ENCODE results near the gene PHF14.
"Not testable (repeated sequence)": the region's sequence is repeated elsewhere in the genome, so short reads cannot be mapped to it uniquely, and the experiment has no call there.

PHF14 gene

GRCh38 chr7:10973942-10974911, 555 bp downstream of the PHF14 start:
- Histone ChIP-seq H3K27ac (ENCODE audit: low read depth, low read length) (peak overlapping the region; percentile 85), H3K4me3 (ENCODE audit: low read depth in 1 of 5, low read length in 5 of 5) (peak overlapping the region; percentile 76 to 93 (median 88)), H3K4me1 (ENCODE audit: control insufficient read depth in 5 of 5, insufficient read depth in 5 of 5, low read length in 5 of 5) (peaks cover 0 to 18% (median 16%) of the 10 kb centered on the region in 5 donors), H3K9ac (ENCODE audit: low read length in 5 of 5) (peak overlapping the region in 4 of 5 donors; percentile 85 to 89 (median 88)), H3K9me3 (ENCODE audit: control insufficient read depth in 5 of 5, low read length in 5 of 5) (no peaks in the 10 kb centered on the region), H3K27me3 (ENCODE audit: control insufficient read depth in 5 of 5, insufficient read depth in 4 of 5, low read length in 5 of 5) (no peaks in the 10 kb centered on the region), H3K36me3 (ENCODE audit: control insufficient read depth in 5 of 5, insufficient read depth in 5 of 5, low read length in 5 of 5) (peaks cover 0 to 5% (median 0%) of the 10 kb centered on the region in 5 donors)

- H3K27ac ChIP-seq (ENCODE audit: low read depth, low read length): no peak overlapping the region
- H3K4me3 ChIP-seq (ENCODE audit: low read depth in 1 of 5, low read length in 5 of 5): no peak overlapping the region
- H3K36me3 ChIP-seq (ENCODE audit: control insufficient read depth in 5 of 5, insufficient read depth in 5 of 5, low read length in 5 of 5): peaks cover 0 to 6% (median 0%) of the 10 kb centered on the region in 5 donors
- no peaks in the 10 kb centered on the region for H3K9me3 ChIP-seq (ENCODE audit: control insufficient read depth in 5 of 5, low read length in 5 of 5)
- H3K4me1 ChIP-seq (ENCODE audit: control insufficient read depth in 5 of 5, insufficient read depth in 5 of 5, low read length in 5 of 5): peaks cover 0 to 18% (median 16%) of the 10 kb centered on the region in 5 donors
- no peak overlapping the region for H3K9ac ChIP-seq (ENCODE audit: low read length in 5 of 5)
- no peaks in the 10 kb centered on the region for H3K27me3 ChIP-seq (ENCODE audit: control insufficient read depth in 5 of 5, insufficient read depth in 4 of 5, low read length in 5 of 5)
These were observed 3.4 kb downstream of the PHF14 start for GRCh38 chr7:10977113-10977512.

GRCh38 chr7:10981317-10981716, 7.6 kb downstream of the PHF14 start:
- Histone ChIP-seq H3K27ac (ENCODE audit: low read depth, low read length) (no peak overlapping the region), H3K4me3 (ENCODE audit: low read depth in 1 of 5, low read length in 5 of 5) (no peak overlapping the region), H3K27me3 (ENCODE audit: control insufficient read depth in 5 of 5, insufficient read depth in 4 of 5, low read length in 5 of 5) (no peaks in the 10 kb centered on the region), H3K9me3 (ENCODE audit: control insufficient read depth in 5 of 5, low read length in 5 of 5) (no peaks in the 10 kb centered on the region), H3K9ac (ENCODE audit: low read length in 5 of 5) (no peak overlapping the region), H3K36me3 (ENCODE audit: control insufficient read depth in 5 of 5, insufficient read depth in 5 of 5, low read length in 5 of 5) (peaks cover 6 to 10% (median 8%) of the 10 kb centered on the region in 5 donors), H3K4me1 (ENCODE audit: control insufficient read depth in 5 of 5, insufficient read depth in 5 of 5, low read length in 5 of 5) (no peaks in the 10 kb centered on the region)

GRCh38 chr7:10990748-10991147, 17.1 kb downstream of the PHF14 start:
- H3K4me3 ChIP-seq (ENCODE audit: low read depth in 1 of 5, low read length in 5 of 5); H3K27ac ChIP-seq (ENCODE audit: low read depth, low read length); H3K27me3 ChIP-seq (ENCODE audit: control insufficient read depth in 5 of 5, insufficient read depth in 4 of 5, low read length in 5 of 5); H3K4me1 ChIP-seq (ENCODE audit: control insufficient read depth in 5 of 5, insufficient read depth in 5 of 5, low read length in 5 of 5); H3K9ac ChIP-seq (ENCODE audit: low read length in 5 of 5); H3K9me3 ChIP-seq (ENCODE audit: control insufficient read depth in 5 of 5, low read length in 5 of 5): not testable (repeated sequence)
- peaks cover 0 to 14% (median 3%) of the 10 kb centered on the region in 5 donors for H3K36me3 ChIP-seq (ENCODE audit: control insufficient read depth in 5 of 5, insufficient read depth in 5 of 5, low read length in 5 of 5)

GRCh38 chr7:10995482-10996166, 22.0 kb downstream of the PHF14 start:
- H3K4me3 ChIP-seq (ENCODE audit: low read depth in 1 of 5, low read length in 5 of 5); H3K9ac ChIP-seq (ENCODE audit: low read length in 5 of 5); H3K27ac ChIP-seq (ENCODE audit: low read depth, low read length); H3K9me3 ChIP-seq (ENCODE audit: control insufficient read depth in 5 of 5, low read length in 5 of 5); H3K27me3 ChIP-seq (ENCODE audit: control insufficient read depth in 5 of 5, insufficient read depth in 4 of 5, low read length in 5 of 5); H3K4me1 ChIP-seq (ENCODE audit: control insufficient read depth in 5 of 5, insufficient read depth in 5 of 5, low read length in 5 of 5): not testable (repeated sequence)
- H3K36me3 ChIP-seq (ENCODE audit: control insufficient read depth in 5 of 5, insufficient read depth in 5 of 5, low read length in 5 of 5): peaks cover 0 to 17% (median 3%) of the 10 kb centered on the region in 5 donors

- Histone ChIP-seq H3K9ac (ENCODE audit: low read length in 5 of 5) (no peak overlapping the region), H3K4me1 (ENCODE audit: control insufficient read depth in 5 of 5, insufficient read depth in 5 of 5, low read length in 5 of 5) (peaks cover 0 to 4% (median 0%) of the 10 kb centered on the region in 5 donors), H3K36me3 (ENCODE audit: control insufficient read depth in 5 of 5, insufficient read depth in 5 of 5, low read length in 5 of 5) (peaks cover 0 to 15% (median 3%) of the 10 kb centered on the region in 5 donors), H3K9me3 (ENCODE audit: control insufficient read depth in 5 of 5, low read length in 5 of 5) (peaks cover 0 to 4% (median 0%) of the 10 kb centered on the region in 5 donors), H3K27me3 (ENCODE audit: control insufficient read depth in 5 of 5, insufficient read depth in 4 of 5, low read length in 5 of 5) (no peaks in the 10 kb centered on the region), H3K27ac (ENCODE audit: low read depth, low read length) (no peak overlapping the region), H3K4me3 (ENCODE audit: low read depth in 1 of 5, low read length in 5 of 5) (no peak overlapping the region)
These were observed 25.5 kb downstream of the PHF14 start for GRCh38 chr7:10998996-10999757.

- Histone ChIP-seq H3K4me3 (ENCODE audit: low read depth in 1 of 5, low read length in 5 of 5) (no peak overlapping the region), H3K27ac (ENCODE audit: low read depth, low read length) (no peak overlapping the region), H3K27me3 (ENCODE audit: control insufficient read depth in 5 of 5, insufficient read depth in 4 of 5, low read length in 5 of 5) (no peaks in the 10 kb centered on the region), H3K36me3 (ENCODE audit: control insufficient read depth in 5 of 5, insufficient read depth in 5 of 5, low read length in 5 of 5) (peaks cover 0 to 8% (median 2%) of the 10 kb centered on the region in 5 donors), H3K9me3 (ENCODE audit: control insufficient read depth in 5 of 5, low read length in 5 of 5) (no peaks in the 10 kb centered on the region), H3K4me1 (ENCODE audit: control insufficient read depth in 5 of 5, insufficient read depth in 5 of 5, low read length in 5 of 5) (no peaks in the 10 kb centered on the region), H3K9ac (ENCODE audit: low read length in 5 of 5) (no peak overlapping the region)
These were observed 31.5 kb downstream of the PHF14 start for GRCh38 chr7:11005202-11005601.

GRCh38 chr7:11006291-11006690, 32.6 kb downstream of the PHF14 start:
- Histone ChIP-seq H3K9me3 (ENCODE audit: control insufficient read depth in 5 of 5, low read length in 5 of 5) (no peaks in the 10 kb centered on the region), H3K9ac (ENCODE audit: low read length in 5 of 5) (no peak overlapping the region), H3K27me3 (ENCODE audit: control insufficient read depth in 5 of 5, insufficient read depth in 4 of 5, low read length in 5 of 5) (no peaks in the 10 kb centered on the region), H3K36me3 (ENCODE audit: control insufficient read depth in 5 of 5, insufficient read depth in 5 of 5, low read length in 5 of 5) (peaks cover 0 to 8% (median 2%) of the 10 kb centered on the region in 5 donors), H3K4me1 (ENCODE audit: control insufficient read depth in 5 of 5, insufficient read depth in 5 of 5, low read length in 5 of 5) (no peaks in the 10 kb centered on the region), H3K27ac (ENCODE audit: low read depth, low read length) (no peak overlapping the region), H3K4me3 (ENCODE audit: low read depth in 1 of 5, low read length in 5 of 5) (no peak overlapping the region)

- H3K9me3 ChIP-seq (ENCODE audit: control insufficient read depth in 5 of 5, low read length in 5 of 5): no peaks in the 10 kb centered on the region
- H3K9ac ChIP-seq (ENCODE audit: low read length in 5 of 5): no peak overlapping the region
- no peaks in the 10 kb centered on the region for H3K27me3 ChIP-seq (ENCODE audit: control insufficient read depth in 5 of 5, insufficient read depth in 4 of 5, low read length in 5 of 5)
- no peaks in the 10 kb centered on the region for H3K4me1 ChIP-seq (ENCODE audit: control insufficient read depth in 5 of 5, insufficient read depth in 5 of 5, low read length in 5 of 5)
- peaks cover 2 to 13% (median 9%) of the 10 kb centered on the region in 5 donors for H3K36me3 ChIP-seq (ENCODE audit: control insufficient read depth in 5 of 5, insufficient read depth in 5 of 5, low read length in 5 of 5)
- no peak overlapping the region for H3K4me3 ChIP-seq (ENCODE audit: low read depth in 1 of 5, low read length in 5 of 5)
- no peak overlapping the region for H3K27ac ChIP-seq (ENCODE audit: low read depth, low read length)
These were observed 36.0 kb downstream of the PHF14 start for GRCh38 chr7:11009631-11010030.

Measured in subcutaneous abdominal adipose tissue (tissue), 5 donors.